H1 (cell line): Measurements from ENCODE around the gene STK32C. TPM values are rescaled to one million over a fixed set of nuclear protein-coding genes. Genes with fewer than 3 reads are reported as not detected.
A peak's percentile ranks its signal among the peaks of the same experiment; 100 is the strongest.

ENCODE experiments used
- CTCF ChIA-PET: fragments of 300-600 bp; sonication (Branson Sonifier 250); formaldehyde crosslinking; loops from one replicate; lab custom pipeline; 2021; ENCODE audit not compliant: partially characterized antibody; lab: Charles Lee
- POLR2A ChIA-PET: fragments of 300-600 bp; sonication (Branson Sonifier 250); formaldehyde crosslinking; loops from one replicate; lab custom pipeline; 2021; ENCODE audit warnings: inconsistent platforms; ENCODE audit not compliant: partially characterized antibody; lab: Charles Lee
- DNase-seq, 2 experiments: peaks; one replicate each; pipeline versions ENCODE4 v3.0.0 to v3.0.0-alpha.2; 2010 to 2022; ENCODE audit warnings: low spot score in 2 of 2, low read depth in 1 of 2, mixed read lengths in 1 of 2
- FAIRE-seq: peaks from 2 replicates; lab custom pipeline; 2011; peaks lifted over from hg19 to GRCh38; lab: Jason Lieb, UNC
- H2AFZ ChIP-seq: 2 replicates; pipeline ENCODE4 v1.8.1; 2012; ENCODE audit warnings: low read length, inconsistent platforms
- H2AK5ac ChIP-seq: 2 replicates; pipeline ENCODE4 v1.6.1; 2013; ENCODE audit warnings: low read depth, low read length
- H2BK120ac ChIP-seq: replicated peaks from 2 replicates; pipeline ENCODE3; 2013; ENCODE audit warnings: low read depth, low read length, inconsistent platforms
- H2BK12ac ChIP-seq: 2 replicates; pipeline ENCODE4 v1.6.1; 2013; ENCODE audit warnings: low read depth, low read length
- H2BK15ac ChIP-seq: 2 replicates; pipeline ENCODE4 v1.6.1; 2013; ENCODE audit warnings: low read length
- H2BK20ac ChIP-seq: 2 replicates; pipeline ENCODE4 v1.6.1; 2013; ENCODE audit warnings: low read length
- H2BK5ac ChIP-seq: 2 replicates; pipeline ENCODE4 v1.6.1; 2013; ENCODE audit warnings: low read depth, low read length
- H3K14ac ChIP-seq: 2 replicates; pipeline ENCODE4 v1.6.1; 2013; ENCODE audit warnings: inconsistent platforms; ENCODE audit not compliant: insufficient read length
- H3K18ac ChIP-seq: 2 replicates; pipeline ENCODE4 v1.6.1; 2013; ENCODE audit warnings: low read length; ENCODE audit errors: extremely low read depth
- H3K23ac ChIP-seq: 2 replicates; pipeline ENCODE4 v1.6.1; 2013; ENCODE audit warnings: inconsistent platforms; ENCODE audit not compliant: insufficient read length
- H3K23me2 ChIP-seq: 2 replicates; pipeline ENCODE4 v1.6.1; 2013; ENCODE audit warnings: low read depth, low read length
- H3K27ac ChIP-seq: 2 replicates; pipeline ENCODE4 v1.6.1; 2011; ENCODE audit warnings: low read depth, low read length, inconsistent platforms
- H3K27me3 ChIP-seq, 4 experiments: replicated peaks in 1 of 4; 1 replicate in 1 of 4; 2 replicates in 3 of 4; pipeline versions ENCODE4 v1.6.1 to v1.8.1; 2011 to 2013; ENCODE audit warnings: low read length in 3 of 4, mild to moderate bottlenecking in 3 of 4, inconsistent platforms in 2 of 4, mixed read lengths in 2 of 4, moderate library complexity in 1 of 4; ENCODE audit not compliant: control insufficient read depth in 3 of 4, insufficient read depth in 3 of 4; ENCODE audit errors: extremely low read depth in 1 of 4
- H3K36me3 ChIP-seq, 4 experiments: 2 replicates each; pipeline versions ENCODE4 v1.6.1 to v1.8.1; 2011 to 2013; ENCODE audit warnings: mild to moderate bottlenecking in 4 of 4, low read length in 3 of 4, moderate library complexity in 2 of 4, control low read depth in 1 of 4, inconsistent platforms in 1 of 4; ENCODE audit not compliant: insufficient read depth in 4 of 4, control insufficient read depth in 2 of 4
- H3K4ac ChIP-seq: replicated peaks from 2 replicates; pipeline ENCODE3; 2013; ENCODE audit warnings: low read length, low read depth, mixed read lengths, inconsistent platforms; ENCODE audit not compliant: insufficient read length
- H3K4me1 ChIP-seq, 4 experiments: replicated peaks in 1 of 4; 1 replicate in 1 of 4; 2 replicates in 3 of 4; pipeline versions ENCODE4 v1.6.1 to v1.8.1; 2011 to 2013; ENCODE audit warnings: low read length in 3 of 4, inconsistent platforms in 2 of 4, mixed read lengths in 1 of 4; ENCODE audit not compliant: insufficient read depth in 4 of 4, control insufficient read depth in 3 of 4
- H3K4me2 ChIP-seq, 2 experiments: 2 replicates each; pipeline versions ENCODE4 v1.6.1 to v1.8.1; 2011 to 2013; ENCODE audit warnings: low read depth in 2 of 2, low read length in 2 of 2, control low read depth in 1 of 2, inconsistent platforms in 1 of 2, mild to moderate bottlenecking in 1 of 2; ENCODE audit not compliant: insufficient read depth in 1 of 2
- H3K4me3 ChIP-seq, 4 experiments: fragments of 200-600, 300-600 bp in 1 of 4; sonication (generic), shearing (Covaris generic), sonication (Bioruptor Twin) in 1 of 4; 2 replicates each; pipeline versions ENCODE4 v1.5.1 to v1.8.1; 2011 to 2016; ENCODE audit warnings: low read length in 4 of 4, low read depth in 3 of 4, control low read depth in 2 of 4, inconsistent platforms in 2 of 4, mild to moderate bottlenecking in 2 of 4, mixed read lengths in 1 of 4, moderate library complexity in 1 of 4; ENCODE audit not compliant: insufficient read depth in 2 of 4; ENCODE audit errors: extremely low read depth in 1 of 4
- H3K56ac ChIP-seq: replicated peaks from 2 replicates; pipeline ENCODE3; 2013; ENCODE audit warnings: low read depth, mild to moderate bottlenecking, mixed read lengths, low read length, inconsistent platforms; ENCODE audit not compliant: insufficient read length
- H3K79me1 ChIP-seq: 2 replicates; pipeline ENCODE4 v1.6.1; 2013; ENCODE audit warnings: low read depth, low read length, control low read depth
- H3K79me2 ChIP-seq, 2 experiments: 2 replicates each; pipeline versions ENCODE4 v1.6.1 to v1.8.1; 2012 to 2013; ENCODE audit warnings: low read length in 2 of 2, mild to moderate bottlenecking in 2 of 2, inconsistent platforms in 1 of 2; ENCODE audit not compliant: insufficient read depth in 2 of 2, control insufficient read depth in 1 of 2
- H3K9ac ChIP-seq, 4 experiments: replicated peaks in 1 of 4; 1 replicate in 1 of 4; 2 replicates in 3 of 4; pipeline versions ENCODE4 v1.6.1 to v1.8.1; 2011 to 2013; ENCODE audit warnings: low read depth in 3 of 4, low read length in 3 of 4, control low read depth in 2 of 4, mild to moderate bottlenecking in 2 of 4, moderate library complexity in 2 of 4, inconsistent platforms in 1 of 4; ENCODE audit errors: extremely low read depth in 1 of 4
- H3K9me3 ChIP-seq, 2 experiments: 2 replicates each; pipeline versions ENCODE4 v1.6.1 to v1.8.1; 2012 to 2013; ENCODE audit warnings: mild to moderate bottlenecking in 2 of 2, moderate library complexity in 2 of 2, control low read depth in 1 of 2, inconsistent platforms in 1 of 2, low read depth in 1 of 2, low read length in 1 of 2, mixed read lengths in 1 of 2; ENCODE audit not compliant: insufficient read depth in 2 of 2
- H4K20me1 ChIP-seq, 2 experiments: replicated peaks in 1 of 2; 2 replicates each; pipeline versions ENCODE3 to v1.8.1; 2011 to 2013; ENCODE audit warnings: inconsistent platforms in 2 of 2, low read length in 2 of 2, mild to moderate bottlenecking in 1 of 2; ENCODE audit not compliant: insufficient read depth in 2 of 2, control insufficient read depth in 1 of 2
- H4K5ac ChIP-seq: 2 replicates; pipeline ENCODE4 v1.6.1; 2013; ENCODE audit warnings: low read length, low read depth, mixed read lengths, inconsistent platforms; ENCODE audit not compliant: insufficient read length
- H4K8ac ChIP-seq: 2 replicates; pipeline ENCODE4 v1.8.0; 2013; ENCODE audit warnings: mild to moderate bottlenecking, moderate library complexity, low read length, inconsistent platforms; ENCODE audit not compliant: insufficient read depth; ENCODE audit errors: extremely low read depth
- H4K91ac ChIP-seq: replicated peaks from 2 replicates; pipeline ENCODE3; 2013; ENCODE audit warnings: low read length, mixed read lengths, inconsistent platforms; ENCODE audit not compliant: insufficient read length
- CEBPB ChIP-seq: IDR thresholded peaks from 2 replicates; pipeline ENCODE4 v1.6.1; 2012; ENCODE audit warnings: low read depth, low read length
- TBP ChIP-seq: IDR thresholded peaks from 2 replicates; pipeline ENCODE4 v1.6.1; 2011; ENCODE audit warnings: low read depth, low read length, improper control_type of control experiment
- WGBS, 2 experiments: shearing (Covaris generic) in 1 of 2; methylation state at CpG; one replicate each; pipeline versions ENCODE4 v1.1.6 to v1.1.7; 2013 to 2015; ENCODE audit warnings: low lambda C conversion rate in 2 of 2, mixed read lengths in 2 of 2, inconsistent platforms in 1 of 2, low coverage in 1 of 2, missing lambda C conversion rate in 1 of 2; ENCODE audit not compliant: insufficient replicate concordance in 2 of 2, insufficient coverage in 1 of 2, insufficient read length in 1 of 2; ENCODE audit errors: extremely low coverage in 1 of 2, missing lambda C conversion rate in 1 of 2; 5-methylcytosine and 5-hydroxymethylcytosine counted together
- polyA plus RNA-seq, 7 experiments: library from polyadenylated mRNA; depleted of rRNA in 3 of 7; stranded (reverse) in 5 of 7; unstranded in 2 of 7; fragments of >200 nt in 5 of 7; fragments of 200-250 nt in 2 of 7; gene quantifications; 1 replicate in 5 of 7; 2 replicates in 1 of 7; 4 replicates in 1 of 7; pipeline versions ENCODE4 v1.2.1 to v1.2.3, GENCODE V29; 2011 to 2013; ENCODE audit warnings: missing spikeins in 2 of 7, mixed read lengths in 2 of 7
- total RNA-seq: library from RNA; stranded (reverse); fragmentation: NEBNext Ultra II Directional; extraction: Animal tissue kit (Norgen Biotek cat#: 25700); gene quantifications from 2 replicates; pipeline ENCODE4 v1.2.1, GENCODE V29; 2021

The STK32C gene
- total and polyA plus RNA-seq, 2 of the 8 experiments (the other 6 are each of a cell fraction or from before 2014, with no cell fraction given), result 10.6 to 15.6 TPM

- H2BK5ac ChIP-seq, result no peak overlapping the region
These were observed 25.7 kb downstream of the STK32C start for GRCh38 chr10:132281915-132282666.

More at GRCh38 chr10:132281915-132282666, 25.7 kb downstream of the STK32C start:
- peaks cover 0 to 7% of the 10 kb centered on the region in 2 experiments for H4K20me1 ChIP-seq
- no peak overlapping the region for H4K91ac ChIP-seq
- no peak overlapping the region for H3K18ac ChIP-seq
- no peak overlapping the region for H3K4ac ChIP-seq
- ChIA-PET POLR2A (no interaction called here), CTCF (interaction anchor here (0.6 to 2.3 kb wide), 8 partner anchors 12 to 116 kb away, joined by 3 to 9 read pairs (median 4); no protein-coding TSS in a partner anchor)
- no peak overlapping the region for H2BK120ac ChIP-seq
- H2BK15ac ChIP-seq, result no peak overlapping the region
- no peak overlapping the region for H4K8ac ChIP-seq
- H3K23me2 ChIP-seq, result no peaks in the 10 kb centered on the region
- 82% methylated on average over 30 of the region's 34 CpGs; no CpG with 5 or more reads in 1 of the 2 experiments for WGBS, 2 experiments
- H2BK12ac ChIP-seq, result no peak overlapping the region
- H3K4me1 ChIP-seq, result peaks cover 0 to 2% (median 0%) of the 10 kb centered on the region in 4 experiments; a peak in 1 of 7 replicates
- no peak overlapping the region for H3K23ac ChIP-seq
- no peaks in the 10 kb centered on the region for H3K79me2 ChIP-seq
- H3K14ac ChIP-seq, result no peak overlapping the region
- no peak overlapping the region for H4K5ac ChIP-seq
- no peak overlapping the region for H3K4me3 ChIP-seq
- H3K27me3 ChIP-seq, result no peaks in the 10 kb centered on the region
- no peak for DNase-seq
- H3K56ac ChIP-seq, result no peak overlapping the region
- no peak for TF ChIP-seq TBP
- TF ChIP-seq CEBPB, result peak; percentile 11; the same call in 1 of the 2 replicates
- H3K4me2 ChIP-seq, result no peak overlapping the region
- no peak overlapping the region for H2AK5ac ChIP-seq
- no peak overlapping the region for H3K27ac ChIP-seq
- H2AFZ ChIP-seq, result no peak overlapping the region
- no peaks in the 10 kb centered on the region; the same call in 1 of the 2 replicates for H3K79me1 ChIP-seq
- no peaks in the 10 kb centered on the region; a peak in 1 of 4 replicates for H3K9me3 ChIP-seq
- FAIRE-seq, result no peak
- H3K36me3 ChIP-seq, result no peaks in the 10 kb centered on the region
- H2BK20ac ChIP-seq, result no peak overlapping the region
- no peak overlapping the region for H3K9ac ChIP-seq
